Epithelial cell of esophagus (primary cell): ENCODE measurements around the gene ABLIM2.
A peak's percentile ranks its signal among the peaks of the same experiment; 100 is the strongest.

Source experiments
- DNase-seq: peaks from one replicate; pipeline ENCODE4 v3.0.0; 2010; ENCODE audit warnings: low read depth
- H3K4me3 ChIP-seq: 2 replicates; pipeline ENCODE4 v1.5.1; 2011; ENCODE audit warnings: mild to moderate bottlenecking, low read length, control low read depth
- CTCF ChIP-seq: IDR thresholded peaks from 2 replicates; pipeline ENCODE4 v1.5.1; 2011; ENCODE audit warnings: low read depth, mild to moderate bottlenecking, low read length, control low read depth, inconsistent platforms; ENCODE audit not compliant: insufficient read depth; ENCODE audit errors: missing control alignments

The ABLIM2 gene

GRCh38 chr4:8050180-8050554 is 108.4 kb downstream of the ABLIM2 start:
- no peak for TF ChIP-seq CTCF
- no peak for DNase-seq
- H3K4me3 ChIP-seq, result no peak overlapping the region

- H3K4me3 ChIP-seq, result no peak overlapping the region
- peak; percentile 18 for DNase-seq
- TF ChIP-seq CTCF, result no peak
Measured at GRCh38 chr4:8048856-8049676, 109.5 kb downstream of the ABLIM2 start.

- no peak for TF ChIP-seq CTCF
- H3K4me3 ChIP-seq, result no peak overlapping the region
- no peak for DNase-seq
Measured at GRCh38 chr4:8047837-8048678, 110.6 kb downstream of the ABLIM2 start.

GRCh38 chr4:8046925-8047541 is 111.6 kb downstream of the ABLIM2 start:
- TF ChIP-seq CTCF, result no peak
- no peak for DNase-seq
- H3K4me3 ChIP-seq, result no peak overlapping the region

- no peak for TF ChIP-seq CTCF
- no peak for DNase-seq
- H3K4me3 ChIP-seq, result no peak overlapping the region
Measured at GRCh38 chr4:8045909-8046308, 112.7 kb downstream of the ABLIM2 start.

- H3K4me3 ChIP-seq, result no peak overlapping the region
- no peak for DNase-seq
- TF ChIP-seq CTCF, result no peak
Measured at GRCh38 chr4:8044699-8045098, 113.9 kb downstream of the ABLIM2 start.
